KMS-11 (cell line): ENCODE results near the gene PEAK3.

ENCODE experiments used
- H2AFZ ChIP-seq: fragments of 200-600 bp; sonication (generic); 2 replicates; pipeline ENCODE4 v1.6.1; 2016; ENCODE audit warnings: antibody characterized with exemption, mixed run types, low read depth
- H3K27ac ChIP-seq: fragments of 200-600 bp; sonication (generic); 2 replicates; pipeline ENCODE4 v1.6.1; 2016; ENCODE audit warnings: mild to moderate bottlenecking, mixed run types
- H3K27me3 ChIP-seq: fragments of 200-600 bp; sonication (generic); 2 replicates; pipeline ENCODE4 v1.6.1; 2017; ENCODE audit warnings: mild to moderate bottlenecking, low read depth, mixed run types, moderate library complexity; ENCODE audit not compliant: insufficient read depth
- H3K36me3 ChIP-seq: fragments of 200-600 bp; sonication (generic); 2 replicates; pipeline ENCODE4 v1.6.1; 2017; ENCODE audit warnings: mild to moderate bottlenecking, mixed run types; ENCODE audit not compliant: insufficient read depth
- H3K4me1 ChIP-seq: fragments of 200-600 bp; sonication (generic); 2 replicates; pipeline ENCODE4 v1.6.1; 2016; ENCODE audit warnings: mild to moderate bottlenecking, low read depth, mixed run types; ENCODE audit not compliant: poor library complexity, severe bottlenecking
- H3K4me2 ChIP-seq: fragments of 200-600 bp; sonication (generic); 2 replicates; pipeline ENCODE4 v1.7.0; 2016; ENCODE audit warnings: mild to moderate bottlenecking, mixed run types
- H3K4me3 ChIP-seq: fragments of 200-600 bp; sonication (generic); IDR thresholded peaks from 2 replicates; pipeline ENCODE4 v1.6.1; 2017; ENCODE audit warnings: low read depth, low read length, mixed read lengths; ENCODE audit not compliant: insufficient read depth
- H3K79me2 ChIP-seq: fragments of 200-600 bp; sonication (generic); 2 replicates; pipeline ENCODE4 v1.6.1; 2016; ENCODE audit warnings: low read depth, mixed run types; ENCODE audit not compliant: insufficient read depth
- H3K9ac ChIP-seq: fragments of 200-600 bp; sonication (generic); 2 replicates; pipeline ENCODE4 v1.6.1; 2016; ENCODE audit warnings: mild to moderate bottlenecking, mixed run types
- H4K20me1 ChIP-seq: fragments of 200-600 bp; sonication (generic); 2 replicates; pipeline ENCODE4 v1.6.1; 2016; ENCODE audit warnings: mild to moderate bottlenecking, mixed run types; ENCODE audit not compliant: insufficient read depth
- CTCF ChIP-seq: fragments of 200-600 bp; sonication (generic); conservative IDR thresholded peaks from 2 replicates; pipeline ENCODE4 v1.6.1; 2017; ENCODE audit warnings: low read depth, mild to moderate bottlenecking, antibody characterized with exemption, low read length, moderate library complexity, mixed read lengths

PEAK3 gene

DNA sequence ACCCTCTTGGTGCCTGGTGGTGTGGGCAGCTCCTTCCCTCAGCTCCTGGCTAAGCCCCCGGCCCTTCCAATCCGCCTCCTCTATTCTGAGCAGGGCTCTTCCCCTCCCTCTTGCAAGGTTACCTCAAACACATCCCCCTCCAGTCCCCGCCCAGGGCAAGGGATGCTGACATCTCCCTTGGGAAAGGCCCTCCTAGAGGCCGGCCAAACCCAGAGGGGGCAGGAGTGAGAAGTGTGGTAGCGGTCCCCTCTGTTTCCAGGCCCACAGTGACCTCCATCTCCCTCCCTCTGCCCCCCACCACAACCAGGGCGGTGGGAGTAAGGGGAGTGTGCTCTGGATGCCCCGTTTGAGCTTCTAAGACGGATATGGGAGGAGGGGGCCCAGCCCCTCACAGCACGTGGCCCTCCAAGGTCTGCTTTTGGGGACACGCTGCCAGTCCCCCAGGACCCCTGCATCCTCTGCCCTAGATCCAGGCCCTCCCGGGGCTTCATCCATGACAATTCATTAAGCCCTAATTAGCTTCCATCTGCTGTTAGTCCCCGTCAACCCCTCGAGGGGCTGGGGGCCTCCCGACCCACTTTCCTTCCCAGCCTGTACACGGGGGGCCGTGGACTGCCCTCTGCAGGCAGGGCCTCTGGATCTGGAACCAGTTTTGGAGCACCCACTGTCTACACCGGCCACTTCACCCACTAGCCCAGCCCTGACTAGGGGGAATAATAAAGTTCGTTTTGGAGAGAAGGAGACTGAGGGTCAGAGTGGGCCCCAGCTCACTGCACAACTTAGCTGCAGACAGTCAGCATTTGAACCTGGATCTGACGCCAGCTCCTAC is 23.7 kb upstream of the PEAK3 start:
- Histone ChIP-seq H3K27ac (no peak overlapping the region), H4K20me1 (no peaks in the 10 kb centered on the region), H3K79me2 (no peaks in the 10 kb centered on the region), H3K36me3 (no peaks in the 10 kb centered on the region), H3K27me3 (peaks cover 22% of the 10 kb centered on the region; the same call in 1 of the 2 replicates), H3K4me1 (peaks cover 6% of the 10 kb centered on the region), H3K4me3 (no peak overlapping the region), H3K9ac (no peak overlapping the region), H2AFZ (no peak overlapping the region), H3K4me2 (no peak overlapping the region)
- TF ChIP-seq CTCF: no peak

DNA sequence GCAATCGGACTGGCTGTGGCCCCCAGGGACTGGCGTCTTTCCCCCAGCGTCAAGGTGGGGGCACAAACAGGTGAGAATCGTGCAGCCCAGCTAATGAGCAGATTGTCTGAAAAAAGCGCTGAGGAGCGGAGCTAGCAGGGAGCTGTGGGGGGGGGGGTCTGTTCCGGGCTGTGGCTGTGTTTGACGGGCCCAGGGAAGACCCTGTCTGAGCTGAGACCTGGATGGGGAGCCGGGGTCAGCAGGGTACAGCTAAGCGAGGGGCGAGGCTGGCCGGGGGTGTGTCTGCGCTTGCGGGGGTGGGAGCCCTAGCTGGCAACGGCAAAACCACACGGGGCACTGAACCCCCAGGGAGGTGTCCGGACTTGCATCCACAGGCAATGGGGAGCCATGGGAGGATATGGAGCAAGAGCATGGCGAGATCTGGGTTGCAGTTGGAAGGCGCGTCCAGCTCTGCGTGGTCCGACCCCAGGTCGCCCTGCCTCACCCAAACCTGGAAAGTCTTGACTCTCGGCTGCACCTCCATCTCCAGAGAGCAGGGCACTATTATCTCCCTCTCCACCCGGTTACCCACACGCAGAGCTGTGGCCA is 21.3 kb upstream of the PEAK3 start:
- Histone ChIP-seq H3K9ac (no peak overlapping the region), H3K27ac (no peak overlapping the region)

GRCh38 chr19:2302319-2303210 is 20.6 kb upstream of the PEAK3 start:
- Histone ChIP-seq H3K27ac (no peak overlapping the region), H3K27me3 (peaks cover 13% of the 10 kb centered on the region; the same call in 1 of the 2 replicates), H3K4me2 (no peak overlapping the region), H3K4me3 (no peak overlapping the region), H2AFZ (no peak overlapping the region), H3K4me1 (no peaks in the 10 kb centered on the region), H4K20me1 (no peaks in the 10 kb centered on the region), H3K79me2 (no peaks in the 10 kb centered on the region), H3K9ac (no peak overlapping the region), H3K36me3 (no peaks in the 10 kb centered on the region)
- TF ChIP-seq CTCF: no peak

More for the DNA sequence above, 21.3 kb upstream of the PEAK3 start:
- no peak overlapping the region for H2AFZ ChIP-seq
- H3K4me2 ChIP-seq: no peak overlapping the region
- no peaks in the 10 kb centered on the region for H3K79me2 ChIP-seq
- H3K4me1 ChIP-seq: no peaks in the 10 kb centered on the region
- TF ChIP-seq CTCF: no peak
- peaks cover 14% of the 10 kb centered on the region; the same call in 1 of the 2 replicates for H3K27me3 ChIP-seq
- no peak overlapping the region for H3K4me3 ChIP-seq
- no peaks in the 10 kb centered on the region for H3K36me3 ChIP-seq
- H4K20me1 ChIP-seq: no peaks in the 10 kb centered on the region

DNA sequence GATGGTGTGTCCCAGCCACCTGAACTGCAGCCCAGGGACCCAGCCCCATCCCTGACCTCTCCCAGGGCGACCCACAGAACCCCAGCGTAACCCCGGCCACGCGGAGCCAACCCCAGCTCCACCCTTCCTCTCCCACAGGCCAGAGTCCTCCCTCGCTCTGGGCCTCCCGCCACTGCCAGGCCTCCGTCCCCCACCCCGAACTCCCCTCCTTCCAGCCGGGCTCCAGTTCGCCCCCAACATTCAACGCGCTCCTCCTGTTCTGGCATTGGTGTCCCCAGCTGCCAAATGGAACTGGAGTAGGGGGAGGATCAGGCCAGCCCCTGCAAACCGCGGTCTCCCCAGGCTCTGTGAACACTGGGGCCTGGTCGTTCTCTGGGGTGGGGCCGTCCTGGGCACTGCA is 18.6 kb upstream of the PEAK3 start:
- TF ChIP-seq CTCF: no peak
- Histone ChIP-seq H3K4me1 (no peaks in the 10 kb centered on the region), H3K9ac (no peak overlapping the region), H4K20me1 (no peaks in the 10 kb centered on the region), H2AFZ (no peak overlapping the region), H3K79me2 (no peaks in the 10 kb centered on the region), H3K27me3 (no peaks in the 10 kb centered on the region; the same call in 1 of the 2 replicates), H3K36me3 (no peaks in the 10 kb centered on the region), H3K4me2 (no peak overlapping the region), H3K27ac (no peak overlapping the region), H3K4me3 (no peak overlapping the region)
